ENCODE measurements around the gene NFKB1.
A peak's percentile ranks its signal among the peaks of the same experiment; 100 is the strongest.

The NFKB1 gene

DNA sequence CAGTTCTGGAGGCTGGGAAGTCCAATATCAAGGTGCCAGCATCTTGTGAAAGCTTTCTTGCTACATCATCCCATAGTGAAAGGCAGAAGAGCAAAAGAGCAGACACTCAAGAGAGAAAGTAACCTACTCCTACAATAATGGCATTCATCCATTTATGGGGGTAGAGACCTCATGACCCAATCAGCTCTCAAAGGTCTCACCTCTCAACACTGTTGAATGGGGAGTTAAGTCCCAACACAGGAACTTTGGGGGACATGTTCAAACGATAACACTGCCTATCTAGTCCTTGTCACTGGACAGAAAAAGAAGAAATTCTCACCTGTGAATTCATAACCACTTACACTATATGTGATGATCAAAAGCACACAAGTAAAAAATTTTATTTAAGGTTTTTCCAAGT, 6.6 kb upstream of the NFKB1 start:
- DNase-seq (ENCODE audit: low read depth), result no peak

DNA sequence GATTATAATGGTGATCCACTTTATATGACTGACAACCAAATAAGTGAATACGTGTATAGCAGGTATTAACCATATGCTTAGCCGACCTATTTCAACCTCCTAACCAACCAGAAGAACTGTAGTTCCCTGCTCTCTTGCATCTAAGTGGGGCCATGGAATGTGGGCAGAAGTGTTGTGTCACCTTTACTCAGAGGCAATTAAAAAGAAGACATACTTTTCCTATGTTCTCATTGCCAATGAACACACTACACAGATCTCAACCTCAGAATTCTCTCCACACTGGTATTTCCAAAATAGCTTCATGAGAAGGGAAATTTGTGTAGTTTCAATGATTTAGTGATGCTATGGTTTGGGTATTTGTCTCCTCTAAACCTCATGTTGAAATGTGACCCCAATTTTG, 3.2 kb upstream of the NFKB1 start:
- no peak for DNase-seq (ENCODE audit: low read depth)

DNA sequence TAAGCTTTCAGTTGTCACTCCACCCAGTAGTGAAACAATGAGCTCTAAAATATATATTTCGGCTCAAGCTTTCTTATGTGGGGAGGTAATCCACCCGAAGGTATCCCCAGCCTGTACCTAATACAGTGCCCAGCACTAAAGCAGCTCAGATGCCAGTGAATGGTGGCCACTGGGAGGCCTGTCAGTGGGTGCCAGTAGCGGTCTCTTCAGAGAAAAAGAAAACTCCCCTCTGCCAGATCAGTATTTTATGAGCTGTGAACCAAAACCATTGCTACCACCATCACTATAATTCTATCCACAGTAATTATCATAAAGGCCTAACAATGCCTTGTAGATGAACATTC, 835 bp upstream of the NFKB1 start:
- peak; percentile 7 for DNase-seq (ENCODE audit: low read depth)

DNA sequence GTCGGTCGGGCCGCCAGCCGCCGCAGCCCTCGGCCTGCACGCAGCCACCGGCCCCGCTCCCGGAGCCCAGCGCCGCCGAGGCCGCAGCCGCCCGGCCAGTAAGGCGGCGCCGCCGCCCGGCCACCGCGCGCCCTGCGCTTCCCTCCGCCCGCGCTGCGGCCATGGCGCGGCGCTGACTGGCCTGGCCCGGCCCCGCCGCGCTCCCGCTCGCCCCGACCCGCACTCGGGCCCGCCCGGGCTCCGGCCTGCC, 213 bp downstream of the NFKB1 start:
- no peak for DNase-seq (ENCODE audit: low read depth)

DNA sequence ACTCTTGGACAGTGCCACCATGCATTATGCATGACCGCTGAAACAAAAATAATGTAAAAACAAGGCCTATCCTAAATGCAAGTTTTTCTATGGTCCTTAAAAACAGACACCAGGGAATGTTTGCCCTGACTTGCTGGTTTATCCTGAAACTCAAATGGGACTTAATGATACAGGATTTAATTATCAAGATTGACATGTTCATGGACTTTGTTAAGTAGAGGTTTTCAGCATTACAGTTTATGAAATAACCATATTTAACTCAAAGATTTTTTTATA, 1.3 kb downstream of the NFKB1 start:
- no peak for DNase-seq (ENCODE audit: low read depth)

DNA sequence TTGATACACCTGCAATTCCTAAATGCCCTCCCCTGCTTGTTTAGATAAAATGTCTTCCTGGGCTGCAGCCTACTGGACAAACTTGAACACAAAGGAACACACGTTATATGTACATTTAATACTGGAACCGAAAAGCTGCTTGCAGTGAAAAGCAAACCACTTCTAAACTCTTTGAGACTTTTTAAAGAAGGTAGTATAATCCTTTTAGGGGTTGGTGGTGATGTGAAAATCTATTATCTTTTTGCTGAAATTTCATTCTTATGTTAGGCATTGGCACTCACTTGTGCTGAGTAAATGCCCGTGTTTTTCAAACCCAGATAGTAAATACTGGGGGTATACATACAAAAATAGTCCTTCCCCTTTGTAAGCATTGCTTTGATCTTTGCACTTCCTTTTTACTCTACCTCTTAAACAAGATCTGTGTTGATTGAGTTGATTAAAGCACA, 2.2 kb downstream of the NFKB1 start:
- no peak for DNase-seq (ENCODE audit: low read depth)

DNA sequence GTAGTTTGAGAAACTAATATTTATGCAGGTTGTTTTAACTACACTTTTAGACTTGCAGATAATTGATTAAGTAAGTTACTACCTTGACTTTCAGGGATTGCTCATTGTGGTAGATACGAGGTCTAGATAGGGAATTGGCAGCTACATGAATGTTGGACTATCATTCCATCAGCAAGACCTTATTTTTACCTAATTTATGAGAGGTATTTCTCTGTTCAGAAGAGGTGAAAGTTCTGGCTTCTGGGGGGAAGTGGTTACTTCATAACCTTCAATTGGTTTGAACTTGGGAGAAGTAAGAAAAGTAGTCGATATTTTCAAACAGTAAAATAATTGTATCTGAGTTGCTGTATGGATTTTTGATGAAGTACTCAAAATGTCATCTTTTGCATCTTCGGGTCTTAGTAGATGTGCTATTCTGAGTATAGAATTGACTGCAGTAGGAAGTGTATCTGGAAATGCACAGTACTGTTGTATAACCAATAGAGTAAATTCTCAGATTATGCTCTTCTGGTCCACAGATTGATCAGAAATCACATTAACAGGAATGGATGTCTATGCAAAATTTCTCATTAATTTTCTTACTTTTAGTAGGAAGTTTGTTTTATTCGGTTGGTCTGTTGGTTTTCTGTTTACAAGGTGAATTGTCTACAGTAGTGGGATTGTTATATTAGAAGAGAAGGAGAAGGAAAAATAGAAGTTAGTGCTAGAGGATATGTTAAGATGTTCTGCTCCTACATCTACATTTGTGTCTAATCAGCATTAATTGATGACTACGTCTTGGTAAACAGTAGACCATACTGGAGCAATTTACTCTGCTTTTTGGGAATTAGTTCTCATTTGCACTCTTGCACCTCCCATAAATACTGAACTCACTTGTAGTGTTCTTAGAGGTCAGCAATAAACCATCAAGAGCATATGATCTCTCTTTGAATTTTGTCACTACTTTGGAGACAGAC, 3.0 kb downstream of the NFKB1 start:
- DNase-seq (ENCODE audit: low read depth), result no peak

DNA sequence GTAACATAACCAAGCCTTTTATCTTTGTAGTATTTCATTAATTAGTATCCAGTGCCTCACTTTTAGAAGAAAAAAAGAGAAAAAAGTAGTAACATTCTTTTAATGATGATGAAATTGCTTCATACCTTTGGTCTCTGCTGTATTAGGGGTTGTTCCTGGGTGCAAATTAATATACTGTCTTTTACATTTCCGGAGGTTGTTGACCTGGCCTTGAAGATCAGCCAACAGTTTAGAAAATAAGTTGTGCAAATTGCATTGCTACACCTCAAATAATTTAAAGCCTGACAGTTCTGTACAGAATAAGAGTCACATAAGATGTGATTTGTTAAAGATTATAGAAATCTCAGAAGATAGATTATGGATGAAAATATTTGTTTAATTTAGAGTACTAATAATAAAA, 3.8 kb downstream of the NFKB1 start:
- no peak for DNase-seq (ENCODE audit: low read depth)

DNA sequence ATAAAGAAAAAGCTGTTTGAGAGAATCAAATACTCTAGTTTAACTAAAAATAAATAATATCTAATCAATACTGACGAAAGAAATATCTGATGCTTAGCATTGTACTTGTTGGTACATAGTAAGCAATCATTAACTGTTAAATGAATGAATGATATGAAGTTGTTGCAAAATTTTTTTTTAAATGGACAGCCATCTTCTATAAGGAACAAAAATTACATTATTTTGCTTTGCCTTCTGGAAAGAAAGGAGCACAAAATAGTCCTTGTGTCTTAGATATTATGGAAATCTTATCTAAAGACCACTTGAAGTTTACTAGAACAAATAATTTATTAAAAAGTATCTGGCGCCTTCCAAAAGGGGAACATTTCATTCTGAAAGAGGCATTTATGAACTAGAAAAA, 4.5 kb downstream of the NFKB1 start:
- no peak for DNase-seq (ENCODE audit: low read depth)

DNA sequence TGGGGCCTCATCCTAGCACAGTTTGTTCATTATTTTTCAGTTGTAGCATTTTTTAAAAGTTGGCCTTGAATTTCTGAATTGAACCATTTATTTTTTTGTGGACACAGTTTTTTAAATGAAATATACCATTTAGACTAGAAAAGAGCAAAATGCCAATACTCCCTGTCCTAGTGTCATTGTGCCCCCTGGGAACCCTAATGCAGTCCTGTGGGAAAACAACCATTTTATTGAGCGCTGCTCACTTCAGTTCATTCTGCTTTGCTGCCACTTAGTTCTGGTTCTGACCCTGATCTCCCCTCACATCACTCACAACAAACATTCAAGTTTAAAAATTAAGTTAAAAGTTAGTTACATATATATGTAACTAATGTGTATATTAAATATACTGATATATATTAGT, 5.4 kb downstream of the NFKB1 start:
- DNase-seq (ENCODE audit: low read depth), result no peak

DNA sequence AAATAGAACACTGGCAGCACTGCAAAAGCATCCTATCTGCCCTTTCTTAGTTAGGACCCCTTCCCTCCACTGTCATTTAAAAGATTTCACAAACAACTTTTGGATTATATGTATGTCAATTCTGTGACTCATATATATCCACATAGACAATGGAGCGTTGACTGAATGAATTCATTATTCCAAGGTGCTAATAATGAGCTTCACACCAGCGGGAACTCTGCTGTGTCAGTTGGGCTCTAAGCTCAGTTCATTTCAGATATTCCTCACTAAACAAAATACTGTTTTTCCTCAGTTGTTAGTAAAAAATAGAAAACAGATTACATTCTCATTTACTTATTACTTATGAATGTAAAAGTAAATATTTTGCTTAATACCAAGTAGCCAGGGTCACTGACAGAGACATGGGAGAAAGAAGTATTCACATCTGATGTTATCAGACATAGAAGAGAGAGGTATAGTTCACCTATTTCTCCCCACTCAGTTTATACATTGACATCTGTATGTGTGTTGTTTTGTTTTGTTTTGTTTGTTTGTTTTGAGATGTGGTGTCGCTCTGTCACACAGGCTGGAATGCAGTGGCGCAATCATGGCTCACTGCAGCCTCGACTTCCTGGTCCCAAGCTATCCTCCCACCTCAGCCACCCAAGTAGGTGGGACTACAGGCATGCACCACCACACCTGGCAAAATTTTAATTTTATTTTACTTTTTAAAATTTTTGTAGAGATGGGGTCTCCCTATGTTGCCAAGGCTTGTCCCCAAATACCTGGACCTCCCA, 10.9 kb downstream of the NFKB1 start:
- no peak for DNase-seq (ENCODE audit: low read depth)

DNA sequence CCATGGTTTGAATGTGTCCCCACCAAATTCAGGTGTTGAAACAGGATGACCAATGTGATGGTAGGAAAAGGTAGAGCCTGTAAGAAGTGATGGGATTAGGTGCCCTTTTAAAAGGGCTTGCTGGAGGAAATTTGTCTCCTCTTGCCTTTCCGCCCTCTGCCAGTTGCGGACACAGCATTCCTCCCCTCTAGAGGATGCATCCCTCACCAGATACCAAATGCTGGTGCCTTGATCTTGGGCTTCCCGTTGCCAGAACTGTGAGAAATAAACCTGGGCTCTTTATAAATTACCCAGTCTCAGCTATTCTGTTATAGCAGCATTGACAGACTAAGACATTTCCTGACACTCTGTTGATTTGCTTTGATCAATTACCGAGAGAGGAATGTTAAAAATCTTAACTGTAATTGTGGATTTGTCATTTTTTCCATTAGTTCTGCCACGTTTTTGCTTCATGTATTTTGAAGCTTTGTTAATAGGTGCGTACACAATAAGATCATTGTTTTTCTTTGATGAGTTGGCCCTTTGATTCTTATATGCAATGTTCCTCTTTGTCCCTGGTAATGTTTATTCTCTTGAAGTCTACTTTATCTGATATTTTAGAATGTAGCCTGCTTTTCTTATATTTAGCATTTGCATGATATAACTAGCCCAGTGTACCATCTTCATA, 13.3 kb downstream of the NFKB1 start:
- no peak for DNase-seq (ENCODE audit: low read depth)

DNA sequence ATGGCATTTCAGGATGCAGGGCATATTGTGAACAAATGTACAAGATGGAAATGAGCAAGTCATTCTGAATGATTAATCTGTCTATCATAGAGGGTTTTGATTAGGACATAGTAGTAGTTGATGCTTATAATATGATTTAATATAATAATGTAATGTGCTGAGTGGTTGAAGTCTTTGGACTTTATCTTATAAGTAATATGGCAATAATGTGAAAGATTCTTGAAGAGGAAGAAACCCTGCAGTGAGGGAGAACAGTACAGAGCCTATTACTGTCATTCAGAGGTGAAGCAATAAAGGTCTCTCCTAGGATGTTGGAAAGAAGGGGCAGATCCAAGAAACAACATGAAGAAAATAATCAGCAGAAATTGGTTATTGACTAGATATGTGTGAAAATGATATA, 16.6 kb downstream of the NFKB1 start:
- DNase-seq (ENCODE audit: low read depth), result no peak

DNA sequence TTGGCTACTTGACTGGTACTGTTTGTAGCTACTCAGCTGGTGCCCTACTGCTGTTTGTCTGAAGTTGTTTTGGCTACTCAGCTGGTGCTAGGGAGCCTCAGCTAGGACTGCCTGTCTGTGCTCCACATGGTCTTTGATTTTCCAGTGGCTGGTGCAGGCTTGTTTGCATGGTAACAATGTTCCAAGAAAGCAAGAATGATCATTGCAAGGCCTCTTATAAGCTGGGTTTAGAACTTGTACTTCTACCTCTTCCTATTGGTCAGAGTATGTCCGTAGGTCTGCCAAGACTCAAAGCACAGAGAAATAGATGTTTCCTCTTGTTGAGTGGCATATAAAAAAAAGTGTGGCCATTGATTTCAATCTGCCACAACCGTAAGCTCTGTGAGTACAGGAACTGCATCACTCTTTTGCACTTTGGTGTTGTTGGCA, 17.6 kb downstream of the NFKB1 start:
- DNase-seq (ENCODE audit: low read depth), result peak; percentile 19

DNA sequence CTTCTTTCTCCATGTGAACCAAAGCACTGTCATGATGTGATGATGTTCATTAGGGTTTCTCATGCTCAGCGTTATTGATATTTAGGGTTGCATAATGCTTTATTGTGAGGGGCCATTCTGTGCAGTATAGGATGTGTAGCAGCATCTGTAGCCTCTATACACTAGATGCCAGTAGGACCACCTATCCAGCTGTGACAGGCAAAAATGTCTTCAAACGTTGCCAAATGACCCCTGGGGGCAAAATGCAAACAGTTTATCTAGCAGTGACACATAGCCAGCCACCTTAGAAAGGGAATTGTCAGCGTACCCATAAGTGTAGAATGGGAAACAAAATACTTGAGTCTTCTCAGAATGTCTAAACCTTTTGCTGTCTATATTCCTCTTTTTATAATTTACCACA, 18.8 kb downstream of the NFKB1 start:
- DNase-seq (ENCODE audit: low read depth), result no peak

DNA sequence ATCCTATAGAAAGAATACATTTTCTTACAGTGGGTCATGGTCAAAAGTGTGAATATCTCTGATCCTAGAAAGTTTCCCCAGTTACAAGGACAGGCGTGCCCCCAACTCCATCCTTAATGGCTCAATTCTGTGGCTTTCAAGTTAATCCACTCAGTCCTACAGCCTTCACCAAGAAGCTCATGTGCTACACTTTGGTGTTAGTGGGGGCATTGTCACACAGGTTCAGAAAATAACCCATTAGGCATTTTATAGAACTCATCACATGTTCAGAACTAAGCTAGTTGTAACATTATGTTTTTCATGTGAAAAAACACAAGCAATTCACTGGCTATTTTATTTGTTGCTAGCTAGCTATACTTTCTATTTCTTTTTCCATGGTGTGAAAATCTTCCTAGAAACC, 20.4 kb downstream of the NFKB1 start:
- no peak for DNase-seq (ENCODE audit: low read depth)

DNA sequence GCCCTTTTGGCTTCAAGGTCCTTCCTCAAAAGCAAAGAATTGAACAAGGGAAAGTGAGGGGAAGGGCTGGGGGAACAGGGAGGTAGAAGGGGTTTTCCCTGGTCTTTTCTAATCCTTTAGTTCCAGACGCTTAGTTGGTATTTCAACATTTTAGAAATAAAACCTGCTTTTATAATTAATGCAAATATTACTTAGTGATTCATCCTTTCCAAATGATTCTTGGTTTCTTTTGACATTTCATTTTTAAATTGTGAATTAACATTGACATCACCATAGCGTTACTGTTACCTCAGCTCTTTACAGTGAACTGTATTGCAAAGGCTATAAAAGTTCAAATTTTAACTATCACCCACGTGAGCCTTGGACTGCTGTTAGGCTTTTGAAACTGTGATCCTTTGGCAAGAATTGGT, 20.9 kb downstream of the NFKB1 start:
- no peak for DNase-seq (ENCODE audit: low read depth)

DNA sequence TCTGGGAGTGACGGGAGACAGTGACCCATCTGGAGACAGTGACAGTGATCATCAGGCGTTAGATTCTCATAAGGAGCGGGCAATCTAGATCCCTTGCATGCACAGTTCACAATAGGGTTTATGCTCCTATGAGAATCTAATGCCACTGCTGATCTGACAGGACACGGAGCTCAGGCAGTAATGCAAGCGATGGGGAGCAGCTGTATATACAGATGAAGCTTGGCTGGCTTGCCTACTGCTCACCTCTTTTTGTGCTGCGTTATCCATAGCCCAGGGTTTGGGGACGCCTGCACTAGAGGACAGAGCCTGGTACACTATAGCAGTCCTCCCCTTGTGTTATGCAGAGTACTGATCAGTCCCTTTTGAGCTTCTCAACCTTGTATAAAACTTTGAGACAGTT, 23.5 kb downstream of the NFKB1 start:
- no peak for DNase-seq (ENCODE audit: low read depth)

DNA sequence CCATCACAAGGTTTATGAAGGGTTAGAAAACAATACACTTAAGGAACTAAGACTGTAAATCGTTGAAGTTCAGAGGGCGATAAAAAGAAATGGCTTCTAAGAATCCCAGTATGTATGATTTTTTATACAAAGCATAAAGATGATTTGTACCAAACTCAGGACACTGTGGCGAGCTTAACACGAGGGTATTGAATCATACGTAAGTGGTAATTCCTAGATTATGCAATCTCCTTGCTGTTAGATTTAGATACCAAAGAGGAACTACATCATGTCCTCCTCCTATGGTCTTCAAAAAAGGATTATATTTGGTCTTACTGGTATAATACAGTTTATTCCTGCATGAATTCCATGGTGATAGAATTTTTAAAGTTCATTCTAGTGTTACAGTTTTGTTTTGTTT, 23.9 kb downstream of the NFKB1 start:
- DNase-seq (ENCODE audit: low read depth), result no peak

DNA sequence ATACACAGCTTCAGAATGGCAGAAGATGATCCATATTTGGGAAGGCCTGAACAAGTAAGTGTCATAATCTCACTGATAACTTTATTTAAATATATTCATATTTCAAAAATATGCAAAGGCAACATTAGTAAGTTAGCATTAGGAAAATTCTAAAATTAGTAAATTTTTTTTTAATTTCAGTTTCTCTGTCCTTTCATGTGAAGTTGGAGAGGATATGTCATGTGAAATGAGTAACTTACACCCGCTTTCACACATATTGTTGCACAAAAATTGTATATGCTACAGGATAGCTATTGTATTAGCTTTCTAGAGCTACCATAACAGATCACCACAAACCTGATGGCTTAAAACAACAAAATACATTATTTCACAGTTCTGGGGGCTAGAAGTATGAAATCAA, 24.3 kb downstream of the NFKB1 start:
- DNase-seq (ENCODE audit: low read depth), result no peak

DNA sequence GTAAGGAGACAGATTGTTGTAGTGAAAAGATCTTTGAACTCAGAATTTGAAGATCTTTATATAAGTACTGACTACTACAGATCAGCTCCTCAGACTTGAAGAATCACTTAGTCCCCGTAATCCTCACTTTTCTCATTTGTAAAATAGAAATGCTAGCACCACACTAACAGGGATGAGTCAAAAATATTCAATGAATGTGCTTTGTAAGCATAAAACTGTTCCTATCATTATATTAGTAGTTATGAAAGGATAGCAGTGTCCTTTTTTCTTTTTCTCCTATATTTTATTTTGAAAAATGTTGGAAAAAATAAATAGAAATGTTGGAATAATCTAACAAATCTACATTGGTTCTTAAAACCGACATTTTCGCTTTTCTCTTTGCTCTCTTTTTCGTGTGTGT, 25.4 kb downstream of the NFKB1 start:
- DNase-seq (ENCODE audit: low read depth), result no peak

DNA sequence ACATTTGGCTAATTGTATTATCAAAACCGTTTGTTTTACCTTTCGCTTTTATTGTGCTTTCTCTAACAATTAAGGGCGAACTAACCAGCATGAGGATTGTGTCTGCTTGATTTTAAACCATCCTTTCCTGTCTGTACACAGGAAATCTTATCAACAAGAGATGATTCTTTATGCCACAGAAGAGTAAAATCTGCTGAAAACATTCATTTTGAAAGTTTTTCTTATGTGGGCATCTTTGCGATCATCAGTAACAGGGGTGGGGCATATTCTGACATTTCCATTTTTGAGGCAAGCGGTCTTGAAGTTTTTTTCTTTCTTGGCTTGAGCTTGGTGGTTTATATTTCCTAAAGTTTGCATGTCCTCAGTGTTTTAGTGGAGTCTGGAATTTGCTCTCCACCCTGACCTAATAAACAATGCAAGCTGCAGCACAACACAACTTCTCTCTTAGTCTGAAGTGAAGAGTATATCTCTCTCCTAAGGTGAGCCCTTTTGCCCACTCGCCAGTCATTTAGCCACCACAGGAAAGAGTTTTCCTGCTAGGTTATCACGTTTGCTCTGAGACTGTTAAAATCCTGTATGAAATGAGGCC, 26.6 kb downstream of the NFKB1 start:
- no peak for DNase-seq (ENCODE audit: low read depth)

DNA sequence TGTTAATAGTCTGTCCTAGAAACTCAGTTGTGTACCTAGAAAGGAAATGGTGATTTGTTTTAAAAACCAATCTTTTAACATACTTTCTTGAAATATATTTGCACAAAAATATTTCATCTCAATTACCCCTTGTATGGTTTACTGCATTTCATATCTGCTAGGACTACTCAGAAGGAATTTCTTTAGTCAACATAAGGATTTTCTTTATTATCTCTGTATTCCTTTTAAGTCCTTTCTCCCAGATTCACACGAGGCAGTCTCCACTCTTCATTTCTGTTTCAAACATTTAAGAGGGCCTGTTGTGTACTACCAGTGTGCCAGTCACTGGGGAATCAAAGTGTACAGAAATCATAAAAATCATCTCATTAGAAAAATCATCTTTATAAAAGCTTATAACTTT, 28.8 kb downstream of the NFKB1 start:
- DNase-seq (ENCODE audit: low read depth), result no peak
